HepG2 (cell line): ENCODE measurements around the gene STN1. TPM values are rescaled to one million over a fixed set of nuclear protein-coding genes. Genes with fewer than 3 reads are reported as not detected.

ENCODE experiments used
- ATAC-seq: fragments of 200-7000 bp; cut with Tn5 transposase; 3 replicates; pipeline ENCODE4 v1.9.1; 2020; ENCODE audit warnings: mild to moderate bottlenecking, moderate library complexity
- BruUV-seq: library from RNA; stranded (reverse); fragments of 400-500 nt; replicated peaks from 2 replicates; lab custom pipeline; 2021; lab: Mats Ljungman, UMichigan
- CTCF ChIA-PET: fragments of 300-600 bp; formaldehyde crosslinking; extraction: SDS; loops from one replicate; lab custom pipeline; 2021; ENCODE audit warnings: low total read pairs, inconsistent platforms, low intra/inter-chr PET ratio; lab: Yijun Ruan, JAX
- POLR2A ChIA-PET: fragments of 350-600 bp; sonication (Branson Sonifier 250); formaldehyde crosslinking; loops from one replicate; lab custom pipeline; 2020; ENCODE audit warnings: antibody characterized with exemption, inconsistent platforms; lab: Yijun Ruan, JAX
- DNase-seq: peaks from one replicate; pipeline ENCODE4 v3.0.0-alpha.2; 2015; ENCODE audit warnings: low spot score
- FAIRE-seq: peaks from 3 replicates; lab custom pipeline; 2011; peaks lifted over from hg19 to GRCh38; lab: Jason Lieb, UNC
- H2AFZ ChIP-seq: one replicate; pipeline ENCODE4 v1.6.1; 2011; ENCODE audit warnings: low read length, inconsistent platforms
- H3K27ac ChIP-seq: fragments of 300-600 bp; 3 replicates; pipeline ENCODE4 v1.8.0; 2011; ENCODE audit warnings: mixed run types, mild to moderate bottlenecking, mixed read lengths, low read length, inconsistent platforms; ENCODE audit not compliant: insufficient read depth; ENCODE audit errors: extremely low read length
- H3K27me3 ChIP-seq, 2 experiments: fragments of 200-600 bp in 1 of 2; 2 replicates in 1 of 2; 3 replicates in 1 of 2; pipeline versions ENCODE4 v1.6.0 to v1.8.0; 2011; ENCODE audit warnings: low read length in 2 of 2, mild to moderate bottlenecking in 2 of 2, moderate library complexity in 2 of 2, inconsistent platforms in 1 of 2; ENCODE audit not compliant: insufficient read depth in 2 of 2, control insufficient read depth in 1 of 2
- H3K36me3 ChIP-seq, 2 experiments: fragments of 200-600 bp in 1 of 2; replicated peaks in 1 of 2; 2 replicates in 1 of 2; 3 replicates in 1 of 2; pipeline versions ENCODE4 v1.5.1 to v1.8.0; 2011; ENCODE audit warnings: low read length in 2 of 2, inconsistent platforms in 1 of 2; ENCODE audit not compliant: insufficient read depth in 2 of 2, control insufficient read depth in 1 of 2
- H3K4me1 ChIP-seq: 2 replicates; pipeline ENCODE4 v1.5.1; 2012; ENCODE audit warnings: low read length, inconsistent platforms; ENCODE audit not compliant: insufficient read depth
- H3K4me2 ChIP-seq: 2 replicates; pipeline ENCODE4 v1.6.0; 2011; ENCODE audit warnings: low read depth, low read length, inconsistent platforms
- H3K4me3 ChIP-seq, 3 experiments: fragments of 200-600 bp in 1 of 3; sonication (generic), shearing (Covaris generic) in 1 of 3; replicated peaks in 1 of 3; 2 replicates each; pipeline ENCODE4 v1.5.1; 2011 to 2016; ENCODE audit warnings: low read length in 3 of 3, inconsistent platforms in 2 of 3, low read depth in 2 of 3, mild to moderate bottlenecking in 2 of 3, control low read depth in 1 of 3, mixed read lengths in 1 of 3; ENCODE audit not compliant: insufficient read depth in 1 of 3
- H3K79me2 ChIP-seq: one replicate; pipeline ENCODE4 v1.6.1; 2011; ENCODE audit warnings: low read length, inconsistent platforms; ENCODE audit not compliant: insufficient read depth
- H3K9ac ChIP-seq: 2 replicates; pipeline ENCODE4 v1.6.0; 2011; ENCODE audit warnings: mild to moderate bottlenecking, low read depth, low read length, inconsistent platforms; ENCODE audit not compliant: insufficient read depth
- H3K9me3 ChIP-seq: 2 replicates; pipeline ENCODE4 v1.5.1; 2012; ENCODE audit warnings: mild to moderate bottlenecking, low read length
- H4K20me1 ChIP-seq: 2 replicates; pipeline ENCODE4 v1.6.0; 2011; ENCODE audit warnings: inconsistent platforms, mild to moderate bottlenecking, low read length, moderate library complexity; ENCODE audit not compliant: insufficient read depth
- AKAP8 ChIP-seq: sonication (generic); formaldehyde crosslinking; IDR thresholded peaks from 2 replicates; pipeline ENCODE4 v1.5.1; 2020; ENCODE audit warnings: mild to moderate bottlenecking, missing genetic modification reagents
- LCORL ChIP-seq, 2 experiments: fragments of 450-650 bp in 1 of 2; sonication (generic) in 1 of 2; formaldehyde crosslinking in 1 of 2; IDR thresholded peaks; 2 replicates each; pipeline versions ENCODE4 v1.5.0 to v1.6.1; 2017 to 2020; ENCODE audit warnings: antibody characterized with exemption in 1 of 2, missing genetic modification reagents in 1 of 2
- ZNF253 ChIP-seq: sonication (generic); formaldehyde crosslinking; IDR thresholded peaks from 2 replicates; pipeline ENCODE4 v1.8.0; 2022; ENCODE audit warnings: mild to moderate bottlenecking, missing genetic modification reagents, borderline replicate concordance
- ZNF780A ChIP-seq: sonication (generic); formaldehyde crosslinking; IDR thresholded peaks from 2 replicates; pipeline ENCODE4 v1.8.0; 2022; ENCODE audit warnings: mild to moderate bottlenecking, missing genetic modification reagents, moderate library complexity
- WGBS: methylation state at CpG from one replicate; pipeline ENCODE4 v1.1.6; 2017; ENCODE audit warnings: low lambda C conversion rate; 5-methylcytosine and 5-hydroxymethylcytosine counted together
- in situ Hi-C: cut with HindIII; loops from 2 replicates; pipeline ENCODE4 v1.10.0; 2017; ENCODE audit warnings: low pct_unique_long_range_greater_than_20kb; ENCODE audit not compliant: extremely low pct_ligation_motif_present
- intact Hi-C: fragments of 100-400 bp; cut with micrococcal nuclease; formaldehyde crosslinking; loops from one replicate; pipeline ENCODE4 v1.10.0; 2022; ENCODE audit not compliant: unreplicated experiment
- polyA plus RNA-seq, 8 experiments: library from polyadenylated mRNA; depleted of rRNA in 3 of 8; stranded (reverse) in 7 of 8; unstranded in 1 of 8; fragments of >200 nt; fragmentation: Illumina TruSeq in 4 of 8; extraction: Trizol in 4 of 8; gene quantifications; 2 replicates each; pipeline versions ENCODE4 v1.2.1 to v1.2.3, GENCODE V29; 2011 to 2016; ENCODE audit warnings: low read depth in 4 of 8, missing spikeins in 1 of 8, mixed read lengths in 1 of 8; ENCODE audit not compliant: insufficient read depth in 1 of 8
- total RNA-seq, 5 experiments: library from RNA; depleted of rRNA; stranded (reverse); fragments of >200 nt; fragmentation: Illumina TruSeq; extraction: Trizol; gene quantifications; 2 replicates each; pipeline ENCODE4 v1.2.3, GENCODE V29; 2016; ENCODE audit warnings: low read depth in 1 of 5
- TF ChIP-seq, protein P1 (sequence below): sonication (generic); formaldehyde crosslinking; IDR thresholded peaks from 2 replicates; pipeline ENCODE4 v1.5.1; 2020; ENCODE audit warnings: missing genetic modification reagents, mild to moderate bottlenecking, borderline replicate concordance
- TF ChIP-seq, protein P2 (sequence below): sonication (generic); formaldehyde crosslinking; IDR thresholded peaks from 2 replicates; pipeline ENCODE4 v1.5.1; 2020; ENCODE audit warnings: missing genetic modification reagents, mild to moderate bottlenecking, borderline replicate concordance
- TF ChIP-seq, protein P3 (sequence below): sonication (generic); formaldehyde crosslinking; IDR thresholded peaks from 2 replicates; pipeline ENCODE4 v1.5.0; 2020; ENCODE audit warnings: missing genetic modification reagents
- TF ChIP-seq, protein P4 (sequence below): sonication (generic); formaldehyde crosslinking; IDR thresholded peaks from 2 replicates; pipeline ENCODE4 v1.4.0; 2020; ENCODE audit warnings: mild to moderate bottlenecking, missing genetic modification reagents, borderline replicate concordance
- TF ChIP-seq, protein P5 (sequence below): IDR thresholded peaks from 2 replicates; pipeline ENCODE4 v1.6.1; 2016; ENCODE audit warnings: control low read depth

The STN1 gene
- total and polyA plus RNA-seq, 2 of the 13 experiments (the other 11 are each of a cell fraction or from before 2014, with no cell fraction given) = 17.6 to 22.7 TPM

DNA sequence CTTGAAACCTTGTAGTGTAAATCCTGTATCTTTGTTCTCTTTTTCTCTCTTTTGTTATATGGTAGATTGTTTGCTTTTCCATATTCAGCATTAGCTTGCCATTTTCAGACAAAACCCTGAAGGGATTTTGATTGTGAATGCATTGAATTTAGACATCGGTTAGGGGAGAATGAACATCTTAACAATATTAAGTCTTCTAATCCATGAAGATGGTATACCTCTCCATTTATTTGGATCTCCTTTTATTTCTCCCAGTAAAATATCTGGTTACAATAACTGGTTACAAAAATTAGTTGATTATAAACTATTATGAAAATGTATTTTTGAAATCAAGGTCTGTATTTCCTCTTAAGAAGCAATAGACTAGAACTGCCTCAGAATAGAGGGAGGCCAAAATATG is 36.6 kb upstream of the STN1 start:
- H3K27ac ChIP-seq = no peak overlapping the region
- no peaks in the 10 kb centered on the region for H4K20me1 ChIP-seq
- DNase-seq (no peak), ATAC-seq (no peak), FAIRE-seq (no peak)
- WGBS = 89% methylated on average over 1 of the region's 1 CpG
- TF ChIP-seq, protein P1, sequence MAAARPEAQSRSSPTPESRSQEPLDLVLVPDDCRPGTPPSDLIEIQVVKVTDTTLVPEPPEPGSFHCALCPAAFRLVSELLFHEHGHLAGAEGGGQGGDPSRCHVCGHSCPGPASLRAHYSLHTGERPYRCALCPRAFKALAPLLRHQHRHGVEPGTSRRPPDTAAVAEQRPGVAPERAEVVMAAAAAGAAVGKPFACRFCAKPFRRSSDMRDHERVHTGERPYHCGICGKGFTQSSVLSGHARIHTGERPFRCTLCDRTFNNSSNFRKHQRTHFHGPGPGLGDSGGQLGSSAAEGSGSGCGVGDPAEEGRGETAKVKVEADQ (CRISPR knock-in tag) = no peak
- TF ChIP-seq ZNF253 (CRISPR knock-in tag) = no peak
- TF ChIP-seq, protein P2, sequence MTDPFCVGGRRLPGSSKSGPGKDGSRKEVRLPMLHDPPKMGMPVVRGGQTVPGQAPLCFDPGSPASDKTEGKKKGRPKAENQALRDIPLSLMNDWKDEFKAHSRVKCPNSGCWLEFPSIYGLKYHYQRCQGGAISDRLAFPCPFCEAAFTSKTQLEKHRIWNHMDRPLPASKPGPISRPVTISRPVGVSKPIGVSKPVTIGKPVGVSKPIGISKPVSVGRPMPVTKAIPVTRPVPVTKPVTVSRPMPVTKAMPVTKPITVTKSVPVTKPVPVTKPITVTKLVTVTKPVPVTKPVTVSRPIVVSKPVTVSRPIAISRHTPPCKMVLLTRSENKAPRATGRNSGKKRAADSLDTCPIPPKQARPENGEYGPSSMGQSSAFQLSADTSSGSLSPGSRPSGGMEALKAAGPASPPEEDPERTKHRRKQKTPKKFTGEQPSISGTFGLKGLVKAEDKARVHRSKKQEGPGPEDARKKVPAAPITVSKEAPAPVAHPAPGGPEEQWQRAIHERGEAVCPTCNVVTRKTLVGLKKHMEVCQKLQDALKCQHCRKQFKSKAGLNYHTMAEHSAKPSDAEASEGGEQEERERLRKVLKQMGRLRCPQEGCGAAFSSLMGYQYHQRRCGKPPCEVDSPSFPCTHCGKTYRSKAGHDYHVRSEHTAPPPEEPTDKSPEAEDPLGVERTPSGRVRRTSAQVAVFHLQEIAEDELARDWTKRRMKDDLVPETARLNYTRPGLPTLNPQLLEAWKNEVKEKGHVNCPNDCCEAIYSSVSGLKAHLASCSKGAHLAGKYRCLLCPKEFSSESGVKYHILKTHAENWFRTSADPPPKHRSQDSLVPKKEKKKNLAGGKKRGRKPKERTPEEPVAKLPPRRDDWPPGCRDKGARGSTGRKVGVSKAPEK (CRISPR knock-in tag) = no peak
- ChIA-PET CTCF (no interaction called here), POLR2A (no interaction called here)
- in situ Hi-C loops (no loop called here), intact Hi-C loops (no loop called here)
- no peaks in the 10 kb centered on the region for H3K79me2 ChIP-seq
- H3K36me3 ChIP-seq = no peaks in the 10 kb centered on the region
- no TSS peak for BruUV-seq
- H3K9ac ChIP-seq = no peak overlapping the region
- H3K4me1 ChIP-seq = peaks cover 6% of the 10 kb centered on the region; the same call in 1 of the 2 replicates
- no peaks in the 10 kb centered on the region for H3K9me3 ChIP-seq
- H3K4me3 ChIP-seq = no peak overlapping the region
- H2AFZ ChIP-seq = no peak overlapping the region
- no peak overlapping the region for H3K4me2 ChIP-seq
- H3K27me3 ChIP-seq = peaks cover 0 to 13% of the 10 kb centered on the region in 2 experiments; a peak in 1 of 5 replicates

DNA sequence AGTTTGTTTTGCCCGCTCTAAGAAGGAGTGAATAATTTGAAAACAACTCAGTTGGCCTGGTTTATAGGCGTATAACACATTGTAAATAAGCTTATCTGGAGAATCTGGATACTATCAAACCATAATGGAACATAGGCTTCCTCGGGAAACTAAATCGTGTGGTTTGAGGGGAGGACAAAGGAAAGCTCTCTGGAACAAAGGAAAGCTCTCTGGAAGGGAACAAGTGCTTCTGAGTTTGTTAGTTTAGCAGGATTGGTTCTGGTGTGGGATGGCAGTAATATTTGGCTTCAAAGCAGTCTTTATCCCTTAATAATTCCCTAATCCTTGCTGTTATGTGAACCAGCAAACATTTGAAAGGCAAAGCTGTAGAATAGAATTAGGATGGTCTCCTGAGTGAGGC is 34.0 kb upstream of the STN1 start:
- ATAC-seq = no peak
- ChIA-PET CTCF (no interaction called here), POLR2A (no interaction called here)
- intact Hi-C loops (no loop called here), in situ Hi-C loops (no loop called here)
- Histone ChIP-seq H3K36me3 (no peaks in the 10 kb centered on the region), H3K27ac (no peak overlapping the region), H4K20me1 (no peaks in the 10 kb centered on the region), H3K9ac (no peak overlapping the region), H3K4me3 (no peak overlapping the region), H3K27me3 (peaks cover 0 to 11% of the 10 kb centered on the region in 2 experiments; a peak in 1 of 5 replicates), H3K9me3 (no peaks in the 10 kb centered on the region), H2AFZ (no peak overlapping the region), H3K79me2 (no peaks in the 10 kb centered on the region), H3K4me2 (no peak overlapping the region), H3K4me1 (no peaks in the 10 kb centered on the region)
- BruUV-seq = no TSS peak
- WGBS = 20% methylated on average over 4 of the region's 4 CpGs
- DNase-seq = no peak
- FAIRE-seq = no peak
- TF ChIP-seq, protein P3, sequence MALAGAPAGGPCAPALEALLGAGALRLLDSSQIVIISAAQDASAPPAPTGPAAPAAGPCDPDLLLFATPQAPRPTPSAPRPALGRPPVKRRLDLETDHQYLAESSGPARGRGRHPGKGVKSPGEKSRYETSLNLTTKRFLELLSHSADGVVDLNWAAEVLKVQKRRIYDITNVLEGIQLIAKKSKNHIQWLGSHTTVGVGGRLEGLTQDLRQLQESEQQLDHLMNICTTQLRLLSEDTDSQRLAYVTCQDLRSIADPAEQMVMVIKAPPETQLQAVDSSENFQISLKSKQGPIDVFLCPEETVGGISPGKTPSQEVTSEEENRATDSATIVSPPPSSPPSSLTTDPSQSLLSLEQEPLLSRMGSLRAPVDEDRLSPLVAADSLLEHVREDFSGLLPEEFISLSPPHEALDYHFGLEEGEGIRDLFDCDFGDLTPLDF = no peak
- TF ChIP-seq ZNF780A (CRISPR knock-in tag) = no peak
- TF ChIP-seq, protein P4, sequence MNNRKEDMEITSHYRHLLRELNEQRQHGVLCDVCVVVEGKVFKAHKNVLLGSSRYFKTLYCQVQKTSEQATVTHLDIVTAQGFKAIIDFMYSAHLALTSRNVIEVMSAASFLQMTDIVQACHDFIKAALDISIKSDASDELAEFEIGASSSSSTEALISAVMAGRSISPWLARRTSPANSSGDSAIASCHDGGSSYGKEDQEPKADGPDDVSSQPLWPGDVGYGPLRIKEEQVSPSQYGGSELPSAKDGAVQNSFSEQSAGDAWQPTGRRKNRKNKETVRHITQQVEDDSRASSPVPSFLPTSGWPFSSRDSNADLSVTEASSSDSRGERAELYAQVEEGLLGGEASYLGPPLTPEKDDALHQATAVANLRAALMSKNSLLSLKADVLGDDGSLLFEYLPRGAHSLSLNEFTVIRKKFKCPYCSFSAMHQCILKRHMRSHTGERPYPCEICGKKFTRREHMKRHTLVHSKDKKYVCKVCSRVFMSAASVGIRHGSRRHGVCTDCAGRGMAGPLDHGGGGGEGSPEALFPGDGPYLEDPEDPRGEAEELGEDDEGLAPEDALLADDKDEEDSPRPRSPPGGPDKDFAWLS = no peak
- TF ChIP-seq AKAP8 (CRISPR knock-in tag) = no peak
- TF ChIP-seq LCORL (IDR thresholded peaks at IDR 0.05) = no peak
- TF ChIP-seq LCORL (CRISPR knock-in tag; IDR thresholded peaks at IDR 0.05) = no peak
- TF ChIP-seq, protein P5, sequence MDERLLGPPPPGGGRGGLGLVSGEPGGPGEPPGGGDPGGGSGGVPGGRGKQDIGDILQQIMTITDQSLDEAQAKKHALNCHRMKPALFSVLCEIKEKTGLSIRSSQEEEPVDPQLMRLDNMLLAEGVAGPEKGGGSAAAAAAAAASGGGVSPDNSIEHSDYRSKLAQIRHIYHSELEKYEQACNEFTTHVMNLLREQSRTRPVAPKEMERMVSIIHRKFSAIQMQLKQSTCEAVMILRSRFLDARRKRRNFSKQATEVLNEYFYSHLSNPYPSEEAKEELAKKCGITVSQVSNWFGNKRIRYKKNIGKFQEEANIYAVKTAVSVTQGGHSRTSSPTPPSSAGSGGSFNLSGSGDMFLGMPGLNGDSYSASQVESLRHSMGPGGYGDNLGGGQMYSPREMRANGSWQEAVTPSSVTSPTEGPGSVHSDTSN = no peak
